Central memory CD4-positive, alpha-beta T cell (primary cell): ENCODE data around the gene FAM53A.
"Not testable (repeated sequence)": the region's sequence is repeated elsewhere in the genome, so short reads cannot be mapped to it uniquely, and the experiment has no call there.

Source experiments
- DNase-seq: peaks from one replicate; pipeline ENCODE4 v3.0.0; 2022

The FAM53A gene

DNA sequence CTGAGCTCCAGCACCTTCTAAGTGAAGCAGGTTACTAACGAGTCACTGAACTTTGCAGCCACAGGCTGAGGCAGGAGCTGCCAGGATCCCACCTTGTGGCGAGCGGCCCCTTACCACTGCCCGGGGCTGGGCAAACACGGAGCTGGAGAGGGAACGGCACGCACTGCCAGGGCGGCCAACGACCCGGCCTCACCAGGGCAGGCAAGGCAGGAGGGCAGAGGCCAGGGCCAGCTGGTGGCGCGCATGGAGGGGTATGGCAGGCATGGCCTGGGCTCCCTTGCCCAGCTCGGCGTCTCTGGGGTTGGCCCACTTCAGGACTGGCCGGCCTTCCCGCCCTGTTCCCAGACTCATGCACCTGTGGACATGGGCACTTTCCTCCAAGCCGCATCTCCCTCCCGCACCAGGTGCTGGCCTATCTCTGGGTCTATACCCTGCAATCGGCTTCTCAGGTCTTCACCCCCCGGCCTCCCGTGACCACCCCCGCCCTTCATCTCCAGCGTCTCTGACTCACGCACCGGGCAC is 64.9 kb downstream of the FAM53A start:
- no peak for DNase-seq

DNA sequence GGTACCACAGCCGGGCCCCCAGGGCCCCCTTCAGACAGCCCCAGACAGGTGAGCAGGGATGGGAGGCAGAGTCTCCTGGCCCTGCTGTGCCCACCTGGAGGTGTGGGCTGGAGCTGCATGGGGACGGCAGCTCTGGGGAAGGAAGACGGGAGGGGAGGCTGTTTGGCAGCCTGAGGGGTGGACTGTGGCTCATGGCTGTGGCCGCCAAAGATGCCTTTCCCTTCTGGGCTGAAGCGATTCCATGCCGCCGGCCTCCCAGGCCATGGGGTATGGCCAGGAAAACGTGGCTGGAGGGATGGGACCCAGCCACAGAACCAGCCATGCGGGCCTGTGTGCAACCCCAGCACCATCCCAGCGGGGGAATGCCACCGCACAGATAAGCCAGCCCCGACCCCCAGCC is 65.7 kb downstream of the FAM53A start:
- DNase-seq: no peak

DNA sequence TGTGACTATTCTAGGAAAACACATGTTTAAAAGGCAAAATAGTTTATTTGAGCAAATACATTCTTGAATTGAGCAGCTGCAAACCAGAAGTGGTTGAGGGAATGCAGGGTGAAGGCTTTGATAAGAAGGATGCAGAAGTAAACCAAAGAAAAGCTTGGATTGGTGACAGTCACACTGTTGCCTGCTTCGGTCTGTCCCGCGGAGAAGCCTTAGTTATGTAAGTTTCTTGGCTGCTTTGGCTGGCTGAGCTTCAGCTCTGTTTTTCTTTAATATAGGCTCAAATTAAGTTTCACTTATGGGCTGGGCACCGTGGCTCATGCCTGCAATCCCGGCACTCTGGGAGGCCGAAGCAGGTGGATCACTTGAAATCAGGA is 67.6 kb downstream of the FAM53A start:
- no peak for DNase-seq

DNA sequence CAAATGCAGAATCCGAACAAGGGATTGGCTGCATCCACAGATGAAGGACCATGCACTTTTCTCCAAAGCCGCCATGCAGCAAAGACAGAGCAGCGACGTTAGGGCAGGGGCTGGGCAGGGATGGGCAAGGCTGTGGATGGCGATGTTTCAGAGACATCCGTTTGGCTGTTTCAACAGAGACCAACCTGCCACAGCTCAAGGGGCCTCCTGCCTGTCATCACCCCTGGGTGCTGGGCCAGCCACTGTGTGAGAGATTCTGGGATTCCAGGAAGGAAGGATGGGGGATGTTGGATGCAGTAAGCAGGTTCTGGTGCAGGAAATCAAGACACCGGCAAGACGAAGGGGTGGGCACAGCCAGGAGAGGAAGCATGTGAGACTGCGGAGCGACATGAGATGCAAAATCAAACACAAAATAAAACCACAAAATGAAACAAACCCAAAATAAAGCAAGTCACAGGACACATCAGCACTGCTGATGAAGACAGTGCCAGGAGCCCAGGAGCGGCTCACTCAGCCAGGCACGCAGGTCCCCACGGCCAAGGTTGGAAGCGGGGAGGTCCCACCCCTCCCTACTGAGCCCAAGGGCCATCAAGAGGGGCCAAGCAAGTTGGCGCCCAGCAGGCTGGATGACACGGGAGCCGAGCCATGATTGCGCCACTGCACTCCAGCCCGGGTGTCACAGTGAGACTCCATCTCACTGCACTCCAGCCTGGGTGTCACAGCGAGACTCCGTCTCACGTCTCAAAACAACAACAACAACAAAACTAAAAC is 68.1 kb downstream of the FAM53A start:
- DNase-seq: peak; percentile 30

- peak; percentile 11 for DNase-seq
Measured at GRCh38 chr4:1614854-1615595, 69.1 kb downstream of the FAM53A start.

DNA sequence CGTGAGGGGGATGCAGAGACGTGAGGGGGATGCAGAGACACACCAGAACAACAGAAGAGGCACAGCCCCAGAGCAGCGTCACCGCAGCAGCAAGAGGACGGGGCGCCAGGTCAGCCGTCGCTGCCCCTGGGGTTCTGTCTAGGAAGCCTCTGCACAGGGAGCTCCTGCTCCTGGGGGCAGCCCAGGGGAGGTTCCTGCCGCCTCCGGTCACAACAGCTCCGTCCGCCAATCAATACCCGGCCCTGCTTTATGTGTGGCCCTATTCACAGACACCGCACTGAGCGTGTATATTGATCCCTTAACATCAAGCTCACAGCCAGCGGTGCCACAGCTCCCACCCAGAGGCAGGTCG is 69.6 kb downstream of the FAM53A start:
- no peak for DNase-seq

DNA sequence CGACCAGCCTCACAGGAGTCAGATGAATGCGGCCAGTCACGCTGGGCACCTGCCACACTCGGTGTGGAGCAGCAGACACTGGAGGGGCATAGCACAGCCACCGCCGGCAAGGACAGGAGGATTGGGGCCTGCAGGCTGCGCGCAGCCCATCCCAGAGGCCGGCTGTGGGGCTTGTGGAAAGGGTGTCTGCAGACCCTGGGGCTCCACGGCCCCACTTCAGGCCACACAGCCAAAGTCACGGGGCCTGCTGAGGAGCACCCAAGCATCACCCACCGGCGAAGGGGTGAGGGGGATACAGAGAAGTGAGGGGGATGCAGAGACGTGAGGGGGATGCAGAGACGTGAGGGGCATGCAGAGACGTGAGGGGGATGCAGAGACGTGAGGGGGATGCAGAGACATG is 70.1 kb downstream of the FAM53A start:
- DNase-seq: no peak

DNA sequence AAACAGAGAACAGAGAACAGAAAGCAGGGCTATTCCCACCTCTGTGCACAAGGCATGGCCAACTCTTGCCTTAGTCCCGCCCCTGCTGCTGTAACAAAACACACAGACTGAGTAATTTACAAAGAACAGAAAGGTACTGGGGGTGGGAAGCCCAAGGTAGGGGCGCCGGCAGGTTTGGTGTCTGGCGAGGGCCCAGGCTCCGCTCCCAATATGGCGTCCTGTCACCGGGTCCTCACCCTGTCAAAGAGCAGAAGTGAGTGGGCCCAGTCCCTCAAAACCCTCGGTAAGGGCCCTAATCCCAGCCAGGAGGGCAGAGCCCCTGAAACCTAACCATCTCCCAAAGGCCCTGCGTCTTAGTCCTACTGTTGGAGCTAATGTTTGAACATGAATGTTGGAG is 71.0 kb downstream of the FAM53A start:
- DNase-seq: no peak

DNA sequence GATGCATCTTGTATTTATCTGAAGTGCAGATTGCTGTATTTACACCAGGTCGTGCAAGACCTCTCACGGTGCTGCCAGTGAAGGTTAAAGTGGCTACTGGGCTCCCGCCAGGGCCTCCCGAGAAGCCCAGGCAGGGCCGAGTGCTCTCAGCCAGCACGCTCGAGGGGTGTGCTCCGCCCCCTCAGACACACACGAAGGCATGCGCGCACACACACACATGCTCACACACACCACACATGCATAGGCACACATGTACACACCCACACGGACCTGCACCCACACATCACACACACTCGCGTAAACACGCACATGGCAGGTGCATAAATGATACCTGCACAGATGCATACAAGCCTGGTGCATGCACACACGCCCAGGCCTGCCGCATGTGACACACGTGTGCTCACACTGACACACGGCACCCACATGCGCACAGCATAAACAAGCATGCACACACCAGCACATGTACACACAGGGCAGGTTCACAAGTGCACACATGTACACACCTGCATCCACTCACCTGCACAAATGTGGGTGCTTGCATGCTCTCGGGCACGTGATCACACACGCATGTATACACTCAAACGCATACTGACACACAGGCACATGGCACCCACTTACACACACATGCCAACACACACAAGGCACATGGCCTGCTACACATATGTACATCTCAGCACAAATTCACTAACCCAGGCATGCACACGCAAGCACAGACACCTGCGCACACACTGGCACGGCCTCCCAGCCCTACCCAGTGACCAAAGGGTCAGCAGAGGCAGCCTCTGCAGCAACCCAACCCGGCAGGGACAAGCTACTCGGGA is 71.6 kb downstream of the FAM53A start:
- DNase-seq: no peak

DNA sequence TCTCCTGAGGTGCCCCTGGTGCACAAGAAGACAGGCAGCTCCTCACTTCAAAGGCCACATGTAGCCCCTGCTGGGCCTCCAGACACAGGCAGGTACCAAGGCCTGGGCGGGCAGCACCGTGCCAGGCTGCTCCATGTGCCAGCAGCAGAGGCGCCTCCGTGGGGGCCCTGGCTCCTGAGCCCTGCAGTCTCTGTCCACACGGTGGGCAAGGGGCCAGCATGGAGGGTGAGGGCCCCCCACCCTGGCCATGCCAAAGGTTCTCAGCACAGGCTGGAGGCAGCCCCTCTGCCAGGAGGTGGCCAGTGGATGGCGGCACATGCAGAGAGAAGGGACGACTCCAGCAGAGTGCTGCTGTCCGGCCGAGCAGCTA is 72.6 kb downstream of the FAM53A start:
- DNase-seq: no peak

DNA sequence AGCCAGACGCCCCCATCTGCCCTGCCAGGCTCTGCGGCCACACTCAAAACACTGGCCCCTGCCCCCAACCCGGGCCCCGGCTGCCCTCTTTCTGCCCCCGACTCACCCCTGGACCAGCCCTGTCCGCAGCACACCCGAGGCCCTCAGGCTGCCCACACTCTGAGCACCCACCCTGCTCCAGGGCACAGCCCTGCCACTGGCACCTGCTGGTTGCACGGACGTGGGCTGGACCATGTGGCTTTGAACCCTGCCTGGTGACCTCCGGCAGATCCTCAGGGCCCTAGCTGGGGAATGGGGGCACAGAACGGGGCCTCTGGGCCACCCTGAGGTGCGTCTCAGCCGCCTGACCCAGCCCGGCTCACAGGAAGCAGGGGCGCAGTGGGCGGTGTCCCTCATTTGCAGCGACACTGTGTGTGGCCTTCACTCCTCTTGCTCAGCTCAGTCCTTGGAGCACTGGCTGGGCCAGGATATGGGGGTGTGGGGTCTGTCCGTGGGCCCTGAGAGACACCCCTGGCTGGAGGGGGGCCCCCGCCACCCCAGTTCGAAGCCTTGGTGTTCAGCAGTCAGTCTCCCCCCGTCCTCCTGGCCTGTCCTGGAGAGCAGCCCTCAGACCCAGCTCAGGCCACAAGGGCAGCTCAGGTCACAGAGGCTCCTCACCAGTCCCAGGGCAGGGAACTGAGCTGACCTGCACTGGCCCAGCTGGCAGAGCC is 73.2 kb downstream of the FAM53A start:
- DNase-seq: no peak

DNA sequence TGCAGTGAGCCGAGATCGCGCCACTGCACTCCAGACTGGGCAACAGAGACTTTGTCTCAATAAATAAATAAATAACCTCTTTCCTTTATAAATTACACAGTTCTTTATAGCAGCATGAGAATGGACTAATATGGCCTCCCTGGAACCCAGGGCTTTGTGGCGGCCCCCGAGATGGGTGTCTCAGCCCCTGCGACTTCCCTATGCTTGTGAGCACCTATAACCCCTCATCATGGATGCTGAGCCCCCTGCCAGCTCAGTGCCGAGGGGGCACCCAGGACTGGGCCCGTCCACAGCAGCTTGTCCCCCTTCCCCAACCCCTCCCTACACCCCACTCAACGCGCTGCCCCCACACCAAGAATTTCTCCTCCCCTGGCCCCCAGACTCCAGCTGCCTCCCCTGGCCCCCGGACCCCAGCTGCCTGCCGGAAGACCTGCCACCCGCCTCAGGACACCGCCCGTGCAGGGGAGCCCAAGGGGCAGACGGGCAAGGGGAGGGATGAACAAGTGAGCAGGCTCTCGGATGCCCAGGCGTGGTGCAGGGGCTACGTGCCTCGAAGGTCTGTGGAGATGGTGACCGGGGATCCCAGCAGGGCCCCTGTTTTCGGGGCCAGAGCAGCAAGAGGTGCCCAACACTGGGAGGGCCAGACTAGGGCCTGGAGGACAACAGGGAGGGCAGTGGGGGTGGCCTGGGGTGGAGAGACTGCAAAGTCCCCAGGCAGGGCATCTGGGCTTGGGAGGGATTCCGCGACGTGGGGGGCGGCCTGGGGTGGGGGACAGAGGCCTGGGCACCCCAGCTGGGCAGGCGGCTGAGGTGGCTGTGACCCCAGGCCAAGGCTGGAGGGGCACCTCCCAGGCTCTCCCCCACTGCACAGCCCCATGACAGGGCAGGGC is 74.0 kb downstream of the FAM53A start:
- no peak for DNase-seq

- no peak for DNase-seq
Measured at GRCh38 chr4:1608821-1609500, 75.2 kb downstream of the FAM53A start.

DNA sequence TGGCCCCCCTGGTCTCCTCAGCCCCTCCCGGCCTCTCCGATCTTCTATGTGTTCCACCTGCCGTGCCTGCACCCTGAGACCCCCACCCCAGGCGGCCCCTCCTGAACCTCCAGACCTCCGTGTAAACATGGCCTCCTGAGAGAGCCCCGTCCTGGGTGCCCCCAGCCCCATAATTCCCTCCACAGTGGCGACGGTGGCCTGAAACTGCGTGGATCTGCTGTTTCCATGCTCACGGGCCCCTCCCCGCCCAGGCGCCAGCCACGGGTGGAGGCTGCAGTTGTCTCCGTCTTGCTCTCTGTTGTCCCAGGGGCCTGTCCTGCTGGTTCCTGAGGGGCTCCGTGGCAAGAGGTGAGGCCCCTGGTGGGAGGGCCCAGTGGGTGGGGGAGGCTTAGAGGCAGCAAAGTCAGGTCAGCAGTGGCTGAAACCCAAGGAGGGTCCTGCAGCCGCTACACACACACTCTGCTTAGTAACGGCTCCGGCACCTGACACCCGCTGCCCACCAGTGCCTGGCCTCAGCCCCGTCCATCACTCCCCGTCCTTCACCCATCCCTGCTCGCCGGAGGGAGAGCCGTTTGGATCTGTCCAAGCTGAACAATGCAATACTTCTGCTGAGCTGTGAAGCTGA is 75.8 kb downstream of the FAM53A start:
- no peak for DNase-seq

DNA sequence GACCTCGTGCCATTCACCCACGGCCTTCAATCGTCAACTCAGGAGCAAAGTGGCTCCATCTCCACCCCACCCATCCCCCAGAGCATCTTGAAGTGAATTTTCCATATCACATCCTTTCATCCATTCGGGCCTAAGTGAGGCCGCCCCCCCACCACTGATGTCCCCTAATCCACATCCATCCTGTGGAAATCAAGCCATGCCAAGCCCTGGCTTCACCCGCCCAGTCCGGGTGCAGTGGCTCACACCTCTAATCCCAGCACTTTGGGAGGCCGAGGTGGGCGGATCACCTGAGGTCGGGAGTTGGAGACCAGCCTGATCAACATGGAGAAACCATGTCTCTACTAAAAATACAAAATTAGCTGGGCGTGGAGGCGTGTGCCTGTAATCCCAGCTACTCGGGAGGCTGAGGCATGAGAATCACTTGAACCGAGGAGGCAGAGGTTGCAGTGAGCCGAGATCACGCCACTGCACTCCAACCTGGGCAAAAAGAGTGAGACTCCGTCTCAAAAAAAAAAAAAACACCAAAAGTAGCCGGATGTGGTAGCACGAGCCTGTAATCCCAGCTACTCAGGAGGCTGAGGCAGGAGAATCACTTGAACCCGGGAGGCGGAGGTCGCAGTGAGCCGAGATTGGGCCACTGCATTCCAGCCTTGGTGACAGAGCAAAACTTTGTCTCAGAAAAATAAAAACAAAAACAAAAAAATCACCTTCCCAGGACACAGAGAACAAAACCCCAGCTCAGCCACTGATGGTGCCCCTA is 76.5 kb downstream of the FAM53A start:
- not testable (repeated sequence) for DNase-seq

DNA sequence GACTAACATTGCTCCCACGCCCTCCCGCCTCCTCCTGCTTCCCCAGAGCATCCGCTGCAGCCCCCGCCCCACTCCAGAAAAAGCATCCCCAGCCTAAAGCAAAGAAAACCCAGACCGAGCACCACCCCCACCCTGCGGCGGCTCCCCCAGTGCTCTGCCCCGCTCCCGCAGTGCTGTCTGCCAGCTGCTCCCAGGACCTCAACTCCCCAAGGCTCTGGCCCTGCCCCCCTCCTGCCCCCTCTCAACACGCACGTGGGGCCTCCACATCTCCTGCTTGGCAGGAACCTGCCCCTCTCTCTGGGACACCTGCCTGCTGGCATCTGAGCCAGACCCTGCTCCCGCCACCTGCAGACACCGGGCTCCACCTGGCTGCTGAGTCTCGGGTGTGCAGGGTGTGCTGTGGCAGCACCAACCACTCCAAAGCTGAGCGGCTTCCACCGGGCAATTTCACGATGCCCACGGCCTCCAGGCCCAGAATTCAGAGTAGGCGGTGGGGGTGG is 79.4 kb downstream of the FAM53A start:
- DNase-seq: peak; percentile 63

GRCh38 chr4:1604181-1604705 is 79.9 kb downstream of the FAM53A start:
- DNase-seq: no peak

GRCh38 chr4:1603413-1604135 is 80.5 kb downstream of the FAM53A start:
- no peak for DNase-seq
